GM12878 (cell line): ENCODE results near the gene SYT14. TPM values are rescaled to one million over a fixed set of nuclear protein-coding genes. Genes with fewer than 3 reads are reported as not detected.
"Not testable (repeated sequence)": the region's sequence is repeated elsewhere in the genome, so short reads cannot be mapped to it uniquely, and the experiment has no call there.

Source experiments
- ATAC-seq: fragments of 200-7000 bp; cut with Tn5 transposase; 3 replicates; pipeline ENCODE4 v1.9.1; 2020; ENCODE audit warnings: mild to moderate bottlenecking, moderate library complexity
- BruUV-seq: library from RNA; stranded (reverse); fragments of 400-500 nt; replicated peaks from 2 replicates; lab custom pipeline; 2021; lab: Mats Ljungman, UMichigan
- CTCF ChIA-PET: fragments of 300-600 bp; sonication (Branson Sonifier 250); formaldehyde crosslinking; extraction: SDS; loops from one replicate; lab custom pipeline; 2021; ENCODE audit warnings: inconsistent platforms; lab: Yijun Ruan, JAX
- POLR2A ChIA-PET: fragments of 350-600 bp; formaldehyde crosslinking; extraction: SDS; loops from one replicate; lab custom pipeline; 2021; ENCODE audit warnings: inconsistent platforms; lab: Charles Lee
- RAD21 ChIA-PET: fragments of 300-600 bp; sonication (Branson Sonifier 250); formaldehyde crosslinking; loops from one replicate; lab custom pipeline; 2023; ENCODE audit warnings: antibody characterized with exemption; ENCODE audit not compliant: unreplicated experiment; lab: Charles Lee
- SMC1A ChIA-PET: fragments of 300-600 bp; sonication (Branson Sonifier 250); formaldehyde crosslinking; loops from one replicate; lab custom pipeline; 2023; ENCODE audit not compliant: unreplicated experiment, uncharacterized antibody; lab: Charles Lee
- DNase-seq: peaks from one replicate; pipeline ENCODE4 v3.0.0-alpha.2; 2011; ENCODE audit warnings: low read depth, low spot score
- FAIRE-seq: peaks from 3 replicates; lab custom pipeline; 2011; peaks lifted over from hg19 to GRCh38; lab: Jason Lieb, UNC
- H2AFZ ChIP-seq: 2 replicates; pipeline ENCODE4 v1.6.0; 2011; ENCODE audit warnings: low read depth, low read length, control low read depth; ENCODE audit not compliant: control insufficient read depth
- H3K27ac ChIP-seq: 2 replicates; pipeline ENCODE4 v1.5.1; 2011; ENCODE audit warnings: control low read depth; ENCODE audit not compliant: control insufficient read depth, insufficient read depth
- H3K27me3 ChIP-seq, 2 experiments: replicated peaks in 1 of 2; 2 replicates each; pipeline versions ENCODE4 v1.6.0 to v1.6.1; 2011; ENCODE audit warnings: low read length in 1 of 2; ENCODE audit not compliant: control insufficient read depth in 2 of 2, insufficient read depth in 2 of 2
- H3K36me3 ChIP-seq, 2 experiments: 2 replicates each; pipeline ENCODE4 v1.5.1; 2011; ENCODE audit warnings: low read length in 1 of 2; ENCODE audit not compliant: control insufficient read depth in 2 of 2, insufficient read depth in 2 of 2
- H3K4me1 ChIP-seq: 2 replicates; pipeline ENCODE4 v1.6.1; 2011; ENCODE audit warnings: mild to moderate bottlenecking, low read length, moderate library complexity, mixed read lengths; ENCODE audit not compliant: control insufficient read depth, insufficient read depth
- H3K4me2 ChIP-seq: 2 replicates; pipeline ENCODE4 v1.6.0; 2011; ENCODE audit warnings: control low read depth; ENCODE audit not compliant: control insufficient read depth, insufficient read depth
- H3K4me3 ChIP-seq: fragments of 200-600 bp; sonication (generic); 2 replicates; pipeline ENCODE4 v1.5.1; 2016
- H3K79me2 ChIP-seq: 2 replicates; pipeline ENCODE4 v1.6.0; 2011; ENCODE audit warnings: low read length; ENCODE audit not compliant: control insufficient read depth, insufficient read depth
- H3K9ac ChIP-seq: 2 replicates; pipeline ENCODE4 v1.8.0; 2011; ENCODE audit warnings: low read length, control low read depth, mixed read lengths; ENCODE audit not compliant: control insufficient read depth, insufficient read depth
- H3K9me3 ChIP-seq: replicated peaks from 3 replicates; pipeline ENCODE4 v1.5.1; 2011; ENCODE audit warnings: mild to moderate bottlenecking, low read length; ENCODE audit not compliant: control insufficient read depth, insufficient read depth
- H4K20me1 ChIP-seq: 2 replicates; pipeline ENCODE4 v1.6.0; 2011; ENCODE audit not compliant: control insufficient read depth, insufficient read depth
- JUND ChIP-seq: IDR thresholded peaks from 2 replicates; pipeline ENCODE4 v1.6.1; 2012; ENCODE audit warnings: low read depth, mild to moderate bottlenecking, low read length, improper control_type of control experiment, moderate library complexity
- WGBS: methylation state at CpG from one replicate; pipeline ENCODE4 v1.1.6; 2016; ENCODE audit warnings: low lambda C conversion rate; ENCODE audit not compliant: insufficient replicate concordance, insufficient coverage; ENCODE audit errors: missing lambda C conversion rate; 5-methylcytosine and 5-hydroxymethylcytosine counted together
- in situ Hi-C: fragments of 300-500 bp; cut with MboI; formaldehyde crosslinking; loops from 9 replicates; pipeline ENCODE4 v1.14.3; 2018; ENCODE audit warnings: mixed read lengths
- intact Hi-C: fragments of 100-400 bp; cut with micrococcal nuclease; formaldehyde crosslinking; loops from one replicate; pipeline ENCODE4 v1.14.2; 2022; ENCODE audit not compliant: unreplicated experiment
- polyA plus RNA-seq, 11 experiments: library from polyadenylated mRNA; depleted of rRNA in 4 of 11; unstranded in 6 of 11; stranded (reverse) in 5 of 11; fragments of >200 nt; fragmentation: Nextera tagmentation in 4 of 11; fragmentation: Illumina TruSeq in 1 of 11; extraction: Ambion mirVana in 4 of 11; extraction: Trizol in 1 of 11; gene quantifications; 1 replicate in 1 of 11; 2 replicates in 10 of 11; pipeline versions ENCODE4 v1.2.1 to v1.2.3, GENCODE V29; 2011 to 2016; ENCODE audit warnings: inconsistent platforms in 2 of 11, missing spikeins in 2 of 11, low read depth in 1 of 11
- total RNA-seq, 4 experiments: library from RNA; depleted of rRNA in 3 of 4; stranded (reverse); fragments of >200 nt in 3 of 4; fragmentation: Illumina TruSeq in 1 of 4; extraction: Trizol in 1 of 4; gene quantifications; 2 replicates each; pipeline versions ENCODE4 v1.2.1 to v1.2.3, GENCODE V29; 2013 to 2021
- TF ChIP-seq, protein P1 (sequence below): fragments of 450-650 bp; IDR thresholded peaks from 2 replicates; pipeline ENCODE4 v1.6.1; 2017; ENCODE audit warnings: mild to moderate bottlenecking

Gene SYT14
- total and polyA plus RNA-seq, 10 of the 15 experiments (the other 5 are each of a cell fraction or from before 2014, with no cell fraction given) = under 0.01 TPM; not detected in 9

GRCh38 chr1:209937996-209938959, at the start of gene SYT14 (continued):
- TF ChIP-seq JUND = no peak
- TF ChIP-seq, protein P1, sequence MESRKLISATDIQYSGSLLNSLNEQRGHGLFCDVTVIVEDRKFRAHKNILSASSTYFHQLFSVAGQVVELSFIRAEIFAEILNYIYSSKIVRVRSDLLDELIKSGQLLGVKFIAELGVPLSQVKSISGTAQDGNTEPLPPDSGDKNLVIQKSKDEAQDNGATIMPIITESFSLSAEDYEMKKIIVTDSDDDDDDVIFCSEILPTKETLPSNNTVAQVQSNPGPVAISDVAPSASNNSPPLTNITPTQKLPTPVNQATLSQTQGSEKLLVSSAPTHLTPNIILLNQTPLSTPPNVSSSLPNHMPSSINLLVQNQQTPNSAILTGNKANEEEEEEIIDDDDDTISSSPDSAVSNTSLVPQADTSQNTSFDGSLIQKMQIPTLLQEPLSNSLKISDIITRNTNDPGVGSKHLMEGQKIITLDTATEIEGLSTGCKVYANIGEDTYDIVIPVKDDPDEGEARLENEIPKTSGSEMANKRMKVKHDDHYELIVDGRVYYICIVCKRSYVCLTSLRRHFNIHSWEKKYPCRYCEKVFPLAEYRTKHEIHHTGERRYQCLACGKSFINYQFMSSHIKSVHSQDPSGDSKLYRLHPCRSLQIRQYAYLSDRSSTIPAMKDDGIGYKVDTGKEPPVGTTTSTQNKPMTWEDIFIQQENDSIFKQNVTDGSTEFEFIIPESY = no peak

DNA sequence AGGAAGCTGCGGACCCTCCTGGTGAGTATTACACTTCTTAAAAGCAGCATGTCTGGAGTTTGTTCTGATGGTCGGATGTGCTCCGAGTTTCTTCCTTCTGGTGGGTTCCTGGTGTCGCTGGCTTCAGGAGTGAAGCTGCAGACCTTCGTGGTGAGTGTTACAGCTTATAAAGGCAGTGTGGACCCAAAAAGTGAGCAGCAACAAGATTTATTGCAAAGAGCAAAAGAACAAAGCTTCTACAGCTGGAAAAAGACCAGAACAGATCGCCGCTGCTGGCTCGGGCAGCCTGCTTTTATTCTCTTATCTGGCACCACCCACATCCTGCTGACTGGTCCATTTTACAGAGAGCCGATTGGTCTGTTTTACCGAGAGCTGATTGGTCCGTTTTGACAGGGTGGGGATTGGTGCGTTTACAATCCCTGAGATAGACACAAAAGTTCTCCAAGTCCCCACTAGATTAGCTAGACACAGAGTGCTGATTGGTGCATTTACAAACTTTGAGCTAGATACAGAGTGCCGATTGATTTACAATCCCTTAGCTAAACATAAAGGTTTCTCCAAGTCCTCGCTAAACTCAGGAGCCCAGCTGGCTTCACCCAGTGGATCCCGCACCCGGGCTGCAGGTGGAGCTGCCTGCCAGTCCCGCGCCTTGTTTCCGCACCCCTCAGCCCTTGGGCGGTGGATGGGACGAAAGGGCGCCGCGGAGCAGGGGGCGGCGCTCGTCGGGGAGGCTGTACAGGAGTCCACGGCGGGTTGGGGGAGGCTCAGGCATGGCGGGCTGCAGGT, 49.5 kb upstream of the SYT14 start:
- intact Hi-C loops, H3K9ac ChIP-seq, H3K27me3 ChIP-seq, H3K4me3 ChIP-seq, ATAC-seq, RAD21 ChIA-PET, H4K20me1 ChIP-seq, H3K36me3 ChIP-seq, H3K27ac ChIP-seq, H3K9me3 ChIP-seq, FAIRE-seq, H3K4me2 ChIP-seq, DNase-seq, H2AFZ ChIP-seq, in situ Hi-C loops, POLR2A ChIA-PET, H3K4me1 ChIP-seq, H3K79me2 ChIP-seq, BruUV-seq: not testable (repeated sequence)
- 78% methylated on average over 24 of the region's 31 CpGs for WGBS
- SMC1A ChIA-PET = interaction anchor here (0.6 kb wide), 1 partner anchor 89 kb away, joined by 3 read pairs; no protein-coding TSS in a partner anchor
- CTCF ChIA-PET = interaction anchor here (1.1 kb wide), 1 partner anchor 11 kb away, joined by 3 read pairs; no protein-coding TSS in a partner anchor
